Heart right ventricle (tissue), 16 donors: ENCODE results near the gene RPS27L. TPM values are rescaled to one million over a fixed set of nuclear protein-coding genes. Genes with fewer than 3 reads are reported as not detected.

Source experiments
- ATAC-seq, 8 donors: fragments of 200-7000 bp; cut with Tn5 transposase; one replicate each; pipeline ENCODE4 v1.9.1; 2020; ENCODE audit warnings: mild to moderate bottlenecking in 8 of 8, moderate library complexity in 8 of 8, moderate number of reproducible peaks in 1 of 8
- DNase-seq, 2 donors: peaks; one replicate each; pipeline ENCODE4 v3.0.0-alpha.2; 2020
- H3K27ac ChIP-seq, 10 donors: fragments of 200-600 bp; sonication (generic) in 2 of 10; one replicate each; pipeline versions ENCODE4 v1.5.0 to v1.8.0; 2020 to 2022; ENCODE audit warnings: mild to moderate bottlenecking in 3 of 10
- H3K27me3 ChIP-seq, 7 donors: fragments of 200-600 bp; one replicate each; pipeline ENCODE4 v1.8.0; 2021 to 2022; ENCODE audit warnings: mild to moderate bottlenecking in 2 of 7
- H3K36me3 ChIP-seq, 9 donors: fragments of 200-600 bp; sonication (generic) in 1 of 9; one replicate each; pipeline versions ENCODE4 v1.5.0 to v1.8.0; 2020 to 2022; ENCODE audit warnings: mild to moderate bottlenecking in 2 of 9
- H3K4me1 ChIP-seq, 9 donors: fragments of 200-600 bp; sonication (generic) in 1 of 9; one replicate each; pipeline versions ENCODE4 v1.5.0 to v1.8.0; 2020 to 2022; ENCODE audit warnings: mild to moderate bottlenecking in 4 of 9
- H3K4me3 ChIP-seq, 10 donors: fragments of 200-600 bp; sonication (generic) in 2 of 10; one replicate each; pipeline versions ENCODE4 v1.5.0 to v1.8.0; 2020 to 2022; ENCODE audit warnings: mild to moderate bottlenecking in 7 of 10, moderate library complexity in 2 of 10
- H3K9me3 ChIP-seq, 11 donors: fragments of 200-600 bp in 10 of 11; sonication (generic) in 2 of 11; one replicate each; pipeline versions ENCODE4 v1.5.0 to v1.8.0; 2013 to 2022; ENCODE audit warnings: mild to moderate bottlenecking in 2 of 11, control low read depth in 1 of 11, moderate library complexity in 1 of 11
- WGBS, 2 donors: extraction: QIAGEN DNeasy Blood & Tissue Kit; methylation state at CpG; one replicate each; pipeline ENCODE4 v1.1.7; 2013; ENCODE audit warnings: inconsistent platforms in 1 of 2; 5-methylcytosine and 5-hydroxymethylcytosine counted together
- intact Hi-C, 10 donors: fragments of 100-400 bp; cut with DNase I; formaldehyde crosslinking; loops; one replicate each; pipeline versions ENCODE4 v1.11.1 to v1.14.2; 2022
- long read RNA-seq, 3 donors: library from polyadenylated mRNA; unstranded; transcript quantifications; one replicate each; pipeline ENCODE4 v2.0.0, GENCODE V29; 2020 to 2021
- polyA plus RNA-seq, 2 donors: library from polyadenylated mRNA; stranded (reverse); fragments of 200-250 nt; gene quantifications; one replicate each; pipeline ENCODE4 v1.2.3, GENCODE V29; 2013
- total RNA-seq, 10 donors: library from RNA; stranded (reverse); fragmentation: NEBNext Ultra II Directional in 3 of 10; extraction: Animal tissue kit (Norgen Biotek cat#: 25700) in 3 of 10; gene quantifications; one replicate each; pipeline versions ENCODE4 v1.2.1 to v1.2.4, GENCODE V29; 2021 to 2023
- TF ChIP-seq, protein P1 (sequence below), 9 donors: fragments of 200-600 bp; sonication (generic) in 2 of 9; IDR thresholded peaks; one replicate each; pipeline versions ENCODE4 v1.5.0 to v1.8.0; 2021 to 2022; ENCODE audit warnings: antibody characterized with exemption in 9 of 9, mild to moderate bottlenecking in 5 of 9, moderate library complexity in 1 of 9
- donor health status: Arrhythmogenic right ventricular cardiomyopathy.
- donor health status: ischemic (EF 13 %, LVEDD 7.1; RV severe dilation, severe dysfunction).
- donor health status: healthy with polysubstance abuse.
- donor health status: DM: no; HTN: yes; CAD: no.
- donor health status: DM: no; HTN: no; CAD: no.
- donor health status: ischemic (EF 25% LVEDD 6.9; RV normal size, moderate dysfunction).
- donor health status: ischemic (EF 25% LVEDD 5.7; RV mildly dilated, moderate dysfunction).
- donor health status: healthy.
- donor health status: DM: yes; HTN: yes; CAD: no.
- donor health status: Ischemic cardiomyopathy.
- donor health status: ischemic (EF 35%, LVEDD 5.7; RV mildly dilated, moderate dysfunction).
- donor health status: nonischemic (EF 11% LVEDD 7.7; RV severe dilation, severe dysfunction).
- donor health status: DM: yes; HTN: yes; CAD: no.
- donor health status: PGD.
- donor health status: ischemic (EF 29% LVEDD 5.4; RV normal size, mild dysfunction).
- donor health status: nonischemic (EF 23%, LVEDD 6.1; RV moderate dilation, normal function).

RPS27L gene
- 100 to 1,000 TPM; 117 to 177 (median 145) TPM for total RNA-seq
- 10 to 100 TPM; 70.6 to 95.0 TPM for polyA plus RNA-seq
- long read RNA-seq, donor 1, full-length matches to known transcripts: 48 of 59 reads
- long read RNA-seq, donor 1, partial matches to known transcripts: 11 of 59 reads
- long read RNA-seq, donor 1, other reads (novel, unspliced or antisense): 0 of 59 reads
- long read RNA-seq, donor 2, full-length matches to known transcripts: 79 of 95 reads
- long read RNA-seq, donor 2, partial matches to known transcripts: 15 of 95 reads
- long read RNA-seq, donor 2, other reads (novel, unspliced or antisense): 1 of 95 reads
- long read RNA-seq, donor 3, full-length matches to known transcripts: 10 of 17 reads
- long read RNA-seq, donor 3, partial matches to known transcripts: 1 of 17 reads
- long read RNA-seq, donor 3, other reads (novel, unspliced or antisense): 6 of 17 reads

GRCh38 chr15:63157118-63157843, at the start of gene RPS27L:
RPS27L (minus strand) TSS chr15:63157477; CDS start chr15:63157405, 72 bp downstream.
- TF ChIP-seq, protein P1, sequence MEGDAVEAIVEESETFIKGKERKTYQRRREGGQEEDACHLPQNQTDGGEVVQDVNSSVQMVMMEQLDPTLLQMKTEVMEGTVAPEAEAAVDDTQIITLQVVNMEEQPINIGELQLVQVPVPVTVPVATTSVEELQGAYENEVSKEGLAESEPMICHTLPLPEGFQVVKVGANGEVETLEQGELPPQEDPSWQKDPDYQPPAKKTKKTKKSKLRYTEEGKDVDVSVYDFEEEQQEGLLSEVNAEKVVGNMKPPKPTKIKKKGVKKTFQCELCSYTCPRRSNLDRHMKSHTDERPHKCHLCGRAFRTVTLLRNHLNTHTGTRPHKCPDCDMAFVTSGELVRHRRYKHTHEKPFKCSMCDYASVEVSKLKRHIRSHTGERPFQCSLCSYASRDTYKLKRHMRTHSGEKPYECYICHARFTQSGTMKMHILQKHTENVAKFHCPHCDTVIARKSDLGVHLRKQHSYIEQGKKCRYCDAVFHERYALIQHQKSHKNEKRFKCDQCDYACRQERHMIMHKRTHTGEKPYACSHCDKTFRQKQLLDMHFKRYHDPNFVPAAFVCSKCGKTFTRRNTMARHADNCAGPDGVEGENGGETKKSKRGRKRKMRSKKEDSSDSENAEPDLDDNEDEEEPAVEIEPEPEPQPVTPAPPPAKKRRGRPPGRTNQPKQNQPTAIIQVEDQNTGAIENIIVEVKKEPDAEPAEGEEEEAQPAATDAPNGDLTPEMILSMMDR (IDR thresholded peaks at IDR 0.05): no peak
- Histone ChIP-seq H3K9me3 (no peaks in the 10 kb centered on the region), H3K4me1 (peaks cover 5 to 37% (median 26%) of the 10 kb centered on the region in 9 donors), H3K36me3 (peaks cover 0 to 36% (median 0%) of the 10 kb centered on the region in 9 donors), H3K27ac (peak within 1 kb of the TSS; percentile 87 to 99 (median 97)), H3K4me3 (peak within 1 kb of the TSS; percentile 56 to 99 (median 82)), H3K27me3 (no peaks in the 10 kb centered on the region)
- DNase-seq: peak; percentile 90 to 93
- WGBS, 2 donors: 0 to 1% methylated on average over 60 of the region's 60 CpGs
- intact Hi-C loops: loop anchor here in 5 of 10 donors (2.0 to 10.0 kb wide), 4 partner anchors 32 to 120 kb away; partner anchors contain the start of genes APH1B (in 4 of the 5), LACTB (in 1 of the 5) and RAB8B (in 1 of the 5)
- ATAC-seq: peak; percentile 96 to 99 (median 98)

DNA sequence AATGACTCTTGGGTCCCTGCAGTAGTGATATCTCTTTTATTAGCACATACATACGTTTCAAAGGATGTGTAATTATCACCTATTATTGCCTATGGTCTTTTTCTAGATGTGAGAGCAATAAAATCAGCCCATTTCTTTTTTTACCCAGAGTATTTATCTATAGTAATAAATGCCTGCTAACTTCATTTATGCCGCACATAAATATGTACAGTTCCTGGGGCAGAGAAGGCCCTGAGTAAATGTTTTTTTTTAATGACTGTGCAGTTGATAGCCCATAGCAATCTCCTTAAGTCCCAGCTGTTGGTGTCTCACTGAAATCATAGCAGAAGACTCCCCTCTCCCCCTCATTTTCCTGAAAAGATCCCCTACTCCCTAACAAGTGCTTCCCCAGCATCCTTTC, 48.8 kb upstream of the RPS27L start:
- no peak overlapping the region for H3K4me3 ChIP-seq
- H3K9me3 ChIP-seq: no peaks in the 10 kb centered on the region
- no peak for ATAC-seq
- no peak overlapping the region for H3K27ac ChIP-seq
- intact Hi-C loops: loop anchor here in 1 of 10 donors (10.0 kb wide), 1 partner anchor 49 kb away; no protein-coding TSS in a partner anchor
- H3K4me1 ChIP-seq: peaks cover 0 to 74% (median 12%) of the 10 kb centered on the region in 9 donors
- no peaks in the 10 kb centered on the region for H3K36me3 ChIP-seq
- TF ChIP-seq, protein P1 (IDR thresholded peaks at IDR 0.05): no peak
- H3K27me3 ChIP-seq: no peaks in the 10 kb centered on the region
- WGBS, 2 donors: 86 to 88% methylated on average over 2 of the region's 2 CpGs
- no peak for DNase-seq

GRCh38 chr15:63203451-63204090, 46.3 kb upstream of the RPS27L start:
- DNase-seq (no peak), ATAC-seq (peak in 1 of 8 donors; percentile 16)
- no peaks in the 10 kb centered on the region for H3K27me3 ChIP-seq
- H3K36me3 ChIP-seq: no peaks in the 10 kb centered on the region
- H3K27ac ChIP-seq: no peak overlapping the region
- H3K9me3 ChIP-seq: no peaks in the 10 kb centered on the region
- TF ChIP-seq, protein P1 (IDR thresholded peaks at IDR 0.05): no peak
- H3K4me3 ChIP-seq: no peak overlapping the region
- intact Hi-C loops: loop anchor here in 1 of 10 donors (10.0 kb wide), 1 partner anchor 51 kb away; no protein-coding TSS in a partner anchor
- H3K4me1 ChIP-seq: peaks cover 0 to 82% (median 5%) of the 10 kb centered on the region in 9 donors
- 89 to 94% methylated on average over 9 of the region's 9 CpGs for WGBS, 2 donors

DNA sequence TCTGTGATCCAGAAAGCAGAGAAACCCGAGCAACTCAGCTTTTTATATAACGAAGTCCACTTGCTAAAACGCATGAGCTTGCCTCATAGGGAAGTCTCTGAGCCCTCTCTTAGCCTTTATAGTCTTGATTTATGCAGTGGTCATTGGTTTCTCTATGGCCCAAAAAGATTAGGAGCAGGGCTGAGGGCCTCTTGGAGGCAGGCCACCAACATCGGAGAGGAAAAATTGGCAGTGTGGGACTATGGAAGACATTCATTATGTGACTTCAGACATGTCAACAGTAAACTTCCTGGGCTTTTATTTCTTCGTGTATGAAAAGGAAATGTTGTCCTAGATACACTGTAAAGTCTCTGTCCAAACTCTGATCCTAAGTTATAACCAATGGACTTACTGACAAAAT, 45.6 kb upstream of the RPS27L start:
- no peaks in the 10 kb centered on the region for H3K27me3 ChIP-seq
- WGBS, 2 donors: 65 to 76% methylated on average over 5 of the region's 5 CpGs
- TF ChIP-seq, protein P1 (IDR thresholded peaks at IDR 0.05): no peak
- peak overlapping the region in 1 of 10 donors; percentile 16 for H3K27ac ChIP-seq
- intact Hi-C loops: loop anchor here in 1 of 10 donors (10.0 kb wide), 1 partner anchor 52 kb away; no protein-coding TSS in a partner anchor
- peaks cover 0 to 5% (median 0%) of the 10 kb centered on the region in 9 donors for H3K36me3 ChIP-seq
- DNase-seq (no peak), ATAC-seq (no peak)
- no peak overlapping the region for H3K4me3 ChIP-seq
- H3K9me3 ChIP-seq: no peaks in the 10 kb centered on the region
- peaks cover 0 to 89% (median 12%) of the 10 kb centered on the region in 9 donors for H3K4me1 ChIP-seq
